Mesendoderm (in vitro differentiated cells): Measurements from ENCODE around the gene CSK.

Experiments
- DNase-seq: peaks from one replicate; pipeline ENCODE4 v3.0.0; 2013
- H2AK5ac ChIP-seq: 2 replicates; pipeline ENCODE4 v1.6.1; 2013; ENCODE audit warnings: low read length, inconsistent platforms
- H2BK120ac ChIP-seq: 2 replicates; pipeline ENCODE4 v1.6.1; 2013; ENCODE audit warnings: low read depth, mild to moderate bottlenecking, low read length, moderate library complexity, mixed read lengths
- H2BK15ac ChIP-seq: replicated peaks from 2 replicates; pipeline ENCODE4 v1.6.1; 2013; ENCODE audit warnings: low read depth, mild to moderate bottlenecking, moderate library complexity
- H2BK5ac ChIP-seq: 2 replicates; pipeline ENCODE4 v1.6.1; 2013; ENCODE audit warnings: low read length, inconsistent platforms
- H3K18ac ChIP-seq: 2 replicates; pipeline ENCODE4 v1.6.1; 2013; ENCODE audit warnings: mild to moderate bottlenecking, low read length, mixed read lengths
- H3K23ac ChIP-seq: one replicate; pipeline ENCODE4 v1.6.1; 2013; ENCODE audit warnings: low read length
- H3K27ac ChIP-seq: 2 replicates; pipeline ENCODE4 v1.5.1; 2013; ENCODE audit warnings: low read depth, mild to moderate bottlenecking, inconsistent platforms, low read length, moderate library complexity
- H3K27me3 ChIP-seq: 2 replicates; pipeline ENCODE4 v1.6.1; 2013; ENCODE audit warnings: low read length, control low read depth, mild to moderate bottlenecking, inconsistent platforms; ENCODE audit not compliant: insufficient read depth, poor library complexity
- H3K36me3 ChIP-seq: 2 replicates; pipeline ENCODE4 v1.6.1; 2013; ENCODE audit warnings: low read length, inconsistent platforms; ENCODE audit not compliant: control insufficient read depth, insufficient read depth
- H3K4ac ChIP-seq: one replicate; pipeline ENCODE4 v1.6.1; 2013; ENCODE audit warnings: low read depth, mild to moderate bottlenecking, low read length, moderate library complexity
- H3K4me1 ChIP-seq: 2 replicates; pipeline ENCODE4 v1.6.1; 2013; ENCODE audit warnings: low read depth, low read length, inconsistent platforms; ENCODE audit not compliant: control insufficient read depth
- H3K4me2 ChIP-seq: 2 replicates; pipeline ENCODE4 v1.6.1; 2013; ENCODE audit warnings: low read length
- H3K4me3 ChIP-seq: 2 replicates; pipeline ENCODE4 v1.5.1; 2013; ENCODE audit warnings: mild to moderate bottlenecking, low read length
- H3K56ac ChIP-seq: one replicate; pipeline ENCODE4 v1.6.1; 2013; ENCODE audit warnings: low read length
- H3K79me1 ChIP-seq: 2 replicates; pipeline ENCODE4 v1.6.1; 2013; ENCODE audit warnings: low read length, inconsistent platforms
- H3K79me2 ChIP-seq: 2 replicates; pipeline ENCODE4 v1.6.1; 2013; ENCODE audit warnings: mild to moderate bottlenecking, low read length; ENCODE audit not compliant: control insufficient read depth, insufficient read depth
- H3K9ac ChIP-seq: 2 replicates; pipeline ENCODE4 v1.6.1; 2013; ENCODE audit warnings: low read length, inconsistent platforms
- H4K5ac ChIP-seq: one replicate; pipeline ENCODE4 v1.6.1; 2013; ENCODE audit warnings: low read length
- H4K8ac ChIP-seq: one replicate; pipeline ENCODE4 v1.6.1; 2013; ENCODE audit warnings: low read depth, mild to moderate bottlenecking, control low read depth, low read length, moderate library complexity
- WGBS: extraction: QIAGEN DNeasy Blood & Tissue Kit; methylation state at CpG from one replicate; pipeline ENCODE4 v1.1.7; 2013; ENCODE audit warnings: low lambda C conversion rate, missing lambda C conversion rate; ENCODE audit not compliant: insufficient coverage; ENCODE audit errors: extremely low coverage; 5-methylcytosine and 5-hydroxymethylcytosine counted together

Gene CSK

DNA sequence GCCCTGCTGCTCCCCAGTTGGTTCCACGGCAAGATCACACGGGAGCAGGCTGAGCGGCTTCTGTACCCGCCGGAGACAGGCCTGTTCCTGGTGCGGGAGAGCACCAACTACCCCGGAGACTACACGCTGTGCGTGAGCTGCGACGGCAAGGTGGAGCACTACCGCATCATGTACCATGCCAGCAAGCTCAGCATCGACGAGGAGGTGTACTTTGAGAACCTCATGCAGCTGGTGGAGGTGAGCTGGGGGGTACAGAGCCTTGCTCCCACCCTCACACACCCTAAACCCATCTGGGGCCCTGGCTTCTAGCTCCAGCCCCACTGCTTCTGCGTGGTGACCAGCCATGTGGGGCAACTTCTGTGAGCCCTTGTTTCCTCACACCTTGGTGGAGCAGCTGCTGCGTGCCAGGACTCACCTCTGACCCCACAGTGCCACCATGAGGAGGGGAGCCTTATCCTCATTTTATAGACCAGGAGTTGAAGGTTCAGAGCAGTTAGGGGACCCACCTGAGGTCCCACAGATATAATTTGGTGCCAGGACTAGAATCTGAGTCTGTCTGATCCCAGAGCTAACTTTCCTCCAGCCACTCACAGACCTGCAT lies 17.5 kb downstream of the CSK start:
- no peaks in the 10 kb centered on the region for H3K27me3 ChIP-seq
- no peak overlapping the region for H3K56ac ChIP-seq
- no peak overlapping the region for H2BK15ac ChIP-seq
- peaks cover 11% of the 10 kb centered on the region for H3K36me3 ChIP-seq
- H4K5ac ChIP-seq = no peak overlapping the region
- no peak overlapping the region for H2BK5ac ChIP-seq
- no peaks in the 10 kb centered on the region for H3K4me1 ChIP-seq
- no peaks in the 10 kb centered on the region for H3K79me2 ChIP-seq
- no peak overlapping the region for H3K4ac ChIP-seq
- no peak overlapping the region for H4K8ac ChIP-seq
- DNase-seq = no peak
- no peak overlapping the region for H3K23ac ChIP-seq
- H3K27ac ChIP-seq = no peak overlapping the region
- no peak overlapping the region for H3K4me3 ChIP-seq
- H3K4me2 ChIP-seq = no peak overlapping the region
- no CpG with 5 or more reads among the region's 16 CpGs for WGBS
- H3K18ac ChIP-seq = no peak overlapping the region
- H3K79me1 ChIP-seq = peaks cover 2% of the 10 kb centered on the region
- H2AK5ac ChIP-seq = no peak overlapping the region
- no peak overlapping the region for H3K9ac ChIP-seq
- no peak overlapping the region for H2BK120ac ChIP-seq

DNA sequence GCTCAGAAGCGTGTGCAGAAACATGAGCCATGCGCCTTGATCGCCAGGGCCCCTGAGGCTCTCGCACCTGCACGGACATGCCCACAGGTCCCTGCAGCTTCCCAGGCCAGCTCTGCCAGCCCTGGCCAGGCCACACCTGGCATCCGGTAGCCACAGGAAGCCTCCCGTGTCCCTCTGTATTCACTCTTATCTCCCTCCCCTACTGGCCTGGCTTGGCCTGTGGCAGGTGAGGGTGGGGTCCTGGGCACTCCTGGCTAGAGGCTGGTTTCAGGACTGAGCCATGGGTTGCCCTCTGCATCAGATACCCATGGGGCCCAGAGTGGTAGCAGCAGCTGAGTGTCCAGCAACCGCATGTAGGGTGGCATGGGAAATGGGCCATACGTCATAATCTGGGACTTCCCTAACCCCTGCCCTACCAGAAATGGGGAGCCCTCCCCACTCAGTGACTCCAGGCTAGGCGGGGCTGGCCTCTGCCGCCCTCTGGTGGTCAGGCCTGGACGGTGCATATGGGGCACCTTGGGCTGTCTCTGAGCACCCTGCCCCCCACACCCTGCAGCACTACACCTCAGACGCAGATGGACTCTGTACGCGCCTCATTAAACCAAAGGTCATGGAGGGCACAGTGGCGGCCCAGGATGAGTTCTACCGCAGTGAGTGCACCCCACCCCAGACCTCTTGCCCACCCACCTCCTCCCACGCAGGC lies 18.1 kb downstream of the CSK start:
- no peaks in the 10 kb centered on the region for H3K4me1 ChIP-seq
- peak; percentile 72 for DNase-seq
- H3K4ac ChIP-seq = no peak overlapping the region
- no peak overlapping the region for H3K27ac ChIP-seq
- no peak overlapping the region for H3K18ac ChIP-seq
- H3K79me2 ChIP-seq = no peaks in the 10 kb centered on the region
- no peak overlapping the region for H3K4me2 ChIP-seq
- no peak overlapping the region for H2BK15ac ChIP-seq
- no peak overlapping the region for H3K4me3 ChIP-seq
- peaks cover 11% of the 10 kb centered on the region for H3K36me3 ChIP-seq
- no peaks in the 10 kb centered on the region for H3K79me1 ChIP-seq
- H3K56ac ChIP-seq = no peak overlapping the region
- H2BK120ac ChIP-seq = no peak overlapping the region
- no peak overlapping the region for H2AK5ac ChIP-seq
- no peak overlapping the region for H4K8ac ChIP-seq
- no peak overlapping the region for H2BK5ac ChIP-seq
- no peak overlapping the region for H4K5ac ChIP-seq
- no peaks in the 10 kb centered on the region for H3K27me3 ChIP-seq
- no CpG with 5 or more reads among the region's 18 CpGs for WGBS
- no peak overlapping the region for H3K23ac ChIP-seq
- H3K9ac ChIP-seq = no peak overlapping the region

DNA sequence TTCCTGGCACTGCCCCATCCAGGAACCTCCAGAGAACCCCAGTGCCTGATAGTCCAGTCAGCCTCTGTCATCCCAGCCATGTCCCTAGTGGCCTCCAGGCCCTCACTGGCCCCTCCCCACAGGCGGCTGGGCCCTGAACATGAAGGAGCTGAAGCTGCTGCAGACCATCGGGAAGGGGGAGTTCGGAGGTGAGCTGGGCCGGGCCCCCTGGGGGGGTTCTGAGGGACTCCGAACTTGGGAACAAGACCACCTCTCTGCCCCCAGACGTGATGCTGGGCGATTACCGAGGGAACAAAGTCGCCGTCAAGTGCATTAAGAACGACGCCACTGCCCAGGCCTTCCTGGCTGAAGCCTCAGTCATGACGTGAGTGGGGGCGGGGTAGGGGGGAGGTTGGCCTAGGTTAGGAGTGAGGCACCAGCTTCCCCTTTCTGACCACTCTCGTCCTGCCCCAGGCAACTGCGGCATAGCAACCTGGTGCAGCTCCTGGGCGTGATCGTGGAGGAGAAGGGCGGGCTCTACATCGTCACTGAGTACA lies 18.7 kb downstream of the CSK start:
- H3K23ac ChIP-seq = no peak overlapping the region

DNA sequence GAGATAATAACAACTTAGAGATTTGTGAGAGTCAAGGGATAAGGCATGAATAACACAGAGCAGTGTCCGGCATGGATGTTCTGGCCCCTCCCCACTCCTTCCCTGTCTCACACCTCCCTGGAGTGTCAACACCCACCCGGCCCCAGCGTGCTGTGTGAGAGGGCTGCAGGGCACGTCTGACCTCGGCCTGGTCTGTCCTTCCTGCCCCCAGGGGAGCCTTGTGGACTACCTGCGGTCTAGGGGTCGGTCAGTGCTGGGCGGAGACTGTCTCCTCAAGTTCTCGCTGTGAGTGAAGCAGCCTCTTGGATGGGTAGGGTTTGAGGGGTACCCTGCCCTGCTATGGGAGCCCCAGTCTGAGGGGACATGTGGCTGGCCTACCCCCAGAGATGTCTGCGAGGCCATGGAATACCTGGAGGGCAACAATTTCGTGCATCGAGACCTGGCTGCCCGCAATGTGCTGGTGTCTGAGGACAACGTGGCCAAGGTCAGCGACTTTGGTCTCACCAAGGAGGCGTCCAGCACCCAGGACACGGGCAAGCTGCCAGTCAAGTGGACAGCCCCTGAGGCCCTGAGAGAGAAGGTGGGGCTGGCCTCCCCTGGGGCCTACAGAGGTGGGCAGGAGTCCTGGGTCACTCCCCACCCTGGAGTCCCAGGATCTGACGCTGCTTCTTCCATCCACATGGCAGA lies 19.6 kb downstream of the CSK start:
- no peak overlapping the region for H2BK5ac ChIP-seq
- no peak overlapping the region for H3K27ac ChIP-seq
- no CpG with 5 or more reads among the region's 18 CpGs for WGBS

More for the DNA sequence above, 18.7 kb downstream of the CSK start:
- Histone ChIP-seq H3K36me3 (peaks cover 11% of the 10 kb centered on the region), H3K18ac (no peak overlapping the region), H2AK5ac (no peak overlapping the region), H3K4me1 (no peaks in the 10 kb centered on the region), H3K4ac (no peak overlapping the region), H2BK15ac (no peak overlapping the region), H3K4me3 (no peak overlapping the region), H3K79me1 (no peaks in the 10 kb centered on the region), H3K9ac (no peak overlapping the region), H3K27ac (no peak overlapping the region), H3K79me2 (no peaks in the 10 kb centered on the region), H4K8ac (no peak overlapping the region), H3K56ac (no peak overlapping the region), H2BK5ac (no peak overlapping the region), H3K4me2 (no peak overlapping the region), H3K27me3 (no peaks in the 10 kb centered on the region), H4K5ac (no peak overlapping the region), H2BK120ac (no peak overlapping the region)
- DNase-seq = no peak
- no CpG with 5 or more reads among the region's 20 CpGs for WGBS

DNA sequence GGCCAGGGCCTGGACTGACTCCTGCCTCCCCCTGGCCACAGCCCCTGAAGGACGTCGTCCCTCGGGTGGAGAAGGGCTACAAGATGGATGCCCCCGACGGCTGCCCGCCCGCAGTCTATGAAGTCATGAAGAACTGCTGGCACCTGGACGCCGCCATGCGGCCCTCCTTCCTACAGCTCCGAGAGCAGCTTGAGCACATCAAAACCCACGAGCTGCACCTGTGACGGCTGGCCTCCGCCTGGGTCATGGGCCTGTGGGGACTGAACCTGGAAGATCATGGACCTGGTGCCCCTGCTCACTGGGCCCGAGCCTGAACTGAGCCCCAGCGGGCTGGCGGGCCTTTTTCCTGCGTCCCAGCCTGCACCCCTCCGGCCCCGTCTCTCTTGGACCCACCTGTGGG lies 20.4 kb downstream of the CSK start:
- no peaks in the 10 kb centered on the region for H3K79me2 ChIP-seq
- no peak overlapping the region for H2BK120ac ChIP-seq
- H3K4me1 ChIP-seq = no peaks in the 10 kb centered on the region
- no peak overlapping the region for H3K56ac ChIP-seq
- H3K9ac ChIP-seq = no peak overlapping the region
- no CpG with 5 or more reads among the region's 20 CpGs for WGBS
- no peaks in the 10 kb centered on the region for H3K79me1 ChIP-seq
- no peak overlapping the region for H4K8ac ChIP-seq
- H4K5ac ChIP-seq = no peak overlapping the region
- no peak overlapping the region for H3K18ac ChIP-seq
- peaks cover 11% of the 10 kb centered on the region for H3K36me3 ChIP-seq
- H2AK5ac ChIP-seq = no peak overlapping the region
- no peak overlapping the region for H2BK5ac ChIP-seq
- no peak overlapping the region for H3K4me3 ChIP-seq
- no peak overlapping the region for H3K23ac ChIP-seq
- no peak for DNase-seq
- no peaks in the 10 kb centered on the region for H3K27me3 ChIP-seq
- H2BK15ac ChIP-seq = no peak overlapping the region
- no peak overlapping the region for H3K27ac ChIP-seq
- no peak overlapping the region for H3K4me2 ChIP-seq
- no peak overlapping the region for H3K4ac ChIP-seq

More for the DNA sequence above, 19.6 kb downstream of the CSK start:
- Histone ChIP-seq H3K4me2 (no peak overlapping the region), H3K79me1 (no peaks in the 10 kb centered on the region), H3K4me1 (no peaks in the 10 kb centered on the region), H3K18ac (no peak overlapping the region), H4K5ac (no peak overlapping the region), H3K79me2 (no peaks in the 10 kb centered on the region), H3K36me3 (peaks cover 11% of the 10 kb centered on the region), H2AK5ac (no peak overlapping the region), H3K4me3 (no peak overlapping the region), H4K8ac (no peak overlapping the region), H2BK15ac (no peak overlapping the region), H3K9ac (no peak overlapping the region), H3K56ac (no peak overlapping the region), H2BK120ac (no peak overlapping the region), H3K27me3 (no peaks in the 10 kb centered on the region), H3K23ac (no peak overlapping the region), H3K4ac (no peak overlapping the region)
- no peak for DNase-seq
